Upper lobe of right lung (tissue), 1 donor: Measurements from ENCODE around the gene DKK1. TPM values are rescaled to one million over a fixed set of nuclear protein-coding genes. Genes with fewer than 3 reads are reported as not detected.
A peak's percentile ranks its signal among the peaks of the same experiment; 100 is the strongest.

Experiments used
- ATAC-seq: fragments of 200-7000 bp; cut with Tn5 transposase; one replicate; pipeline ENCODE4 v1.9.1; 2020; ENCODE audit warnings: mild to moderate bottlenecking, moderate library complexity
- DNase-seq: peaks from one replicate; pipeline ENCODE4 v3.0.0-alpha.2; 2020
- H3K27ac ChIP-seq: fragments of 200-600 bp; one replicate; pipeline ENCODE4 v1.8.0; 2022
- H3K27me3 ChIP-seq: fragments of 200-600 bp; one replicate; pipeline ENCODE4 v1.8.0; 2022; ENCODE audit warnings: mild to moderate bottlenecking
- H3K36me3 ChIP-seq: fragments of 200-600 bp; one replicate; pipeline ENCODE4 v1.8.0; 2022
- H3K4me1 ChIP-seq: fragments of 200-600 bp; one replicate; pipeline ENCODE4 v1.8.0; 2022
- H3K4me3 ChIP-seq: fragments of 200-600 bp; one replicate; pipeline ENCODE4 v1.8.0; 2022; ENCODE audit warnings: mild to moderate bottlenecking
- H3K9me3 ChIP-seq: fragments of 200-600 bp; one replicate; pipeline ENCODE4 v1.8.0; 2022
- CTCF ChIP-seq: fragments of 200-600 bp; IDR thresholded peaks from one replicate; pipeline ENCODE4 v1.8.0; 2022; ENCODE audit warnings: antibody characterized with exemption
- intact Hi-C: fragments of 100-400 bp; cut with DNase I; formaldehyde crosslinking; loops from one replicate; pipeline ENCODE4 v1.11.0; 2022
- long read RNA-seq: library from polyadenylated mRNA; unstranded; transcript quantifications from one replicate; pipeline ENCODE4 v2.0.0, GENCODE V29; 2021
- total RNA-seq: library from RNA; stranded (reverse); fragmentation: NEBNext Ultra II Directional; extraction: Animal tissue kit (Norgen Biotek cat#: 25700); gene quantifications from one replicate; pipeline ENCODE4 v1.2.1, GENCODE V29; 2021
- donor health status: DM: no; HTN: yes; CAD: no; lungs with severe emphysema.

DKK1 gene, protein sequence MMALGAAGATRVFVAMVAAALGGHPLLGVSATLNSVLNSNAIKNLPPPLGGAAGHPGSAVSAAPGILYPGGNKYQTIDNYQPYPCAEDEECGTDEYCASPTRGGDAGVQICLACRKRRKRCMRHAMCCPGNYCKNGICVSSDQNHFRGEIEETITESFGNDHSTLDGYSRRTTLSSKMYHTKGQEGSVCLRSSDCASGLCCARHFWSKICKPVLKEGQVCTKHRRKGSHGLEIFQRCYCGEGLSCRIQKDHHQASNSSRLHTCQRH
- 3.7 TPM for total RNA-seq
- long read RNA-seq, partial matches to known transcripts: 0 of 3 reads
- long read RNA-seq, other reads (novel, unspliced or antisense): 0 of 3 reads

DNA sequence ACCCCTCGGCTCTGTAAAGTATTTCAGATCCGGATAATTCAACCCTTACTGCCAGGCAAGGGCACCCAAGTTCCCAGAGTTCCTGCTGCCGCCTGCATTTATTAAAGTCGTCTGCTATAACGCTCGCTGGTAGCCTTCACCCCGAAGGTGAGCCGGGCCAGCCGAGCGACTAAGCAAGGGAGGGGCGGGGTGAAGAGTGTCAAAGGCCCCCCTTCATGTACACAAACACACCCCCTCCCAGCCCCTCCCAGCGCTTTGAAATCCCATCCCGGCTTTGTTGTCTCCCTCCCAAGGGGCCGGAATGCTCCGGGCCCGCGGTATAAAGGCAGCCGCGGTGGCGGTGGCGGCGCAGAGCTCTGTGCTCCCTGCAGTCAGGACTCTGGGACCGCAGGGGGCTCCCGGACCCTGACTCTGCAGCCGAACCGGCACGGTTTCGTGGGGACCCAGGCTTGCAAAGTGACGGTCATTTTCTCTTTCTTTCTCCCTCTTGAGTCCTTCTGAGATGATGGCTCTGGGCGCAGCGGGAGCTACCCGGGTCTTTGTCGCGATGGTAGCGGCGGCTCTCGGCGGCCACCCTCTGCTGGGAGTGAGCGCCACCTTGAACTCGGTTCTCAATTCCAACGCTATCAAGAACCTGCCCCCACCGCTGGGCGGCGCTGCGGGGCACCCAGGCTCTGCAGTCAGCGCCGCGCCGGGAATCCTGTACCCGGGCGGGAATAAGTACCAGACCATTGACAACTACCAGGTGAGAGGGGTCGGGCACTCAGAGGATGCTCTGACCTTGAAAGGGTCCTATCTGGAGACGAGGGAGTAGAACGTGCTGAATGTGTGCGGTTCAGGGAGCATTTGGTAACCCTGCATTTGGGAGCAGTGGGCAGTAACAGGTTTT is at the start of gene DKK1:
DKK1 (plus strand) TSS at position 349 of the 889 bp plus-strand sequence; CDS start at position 503, 154 bp downstream.
- TF ChIP-seq CTCF: peak; percentile 61
- Histone ChIP-seq H3K4me3 (peak within 1 kb of the TSS; percentile 47), H3K27me3 (peaks cover 33% of the 10 kb centered on the region), H3K36me3 (no peaks in the 10 kb centered on the region), H3K27ac (no peak within 1 kb of the TSS), H3K9me3 (no peaks in the 10 kb centered on the region), H3K4me1 (peaks cover 20% of the 10 kb centered on the region)
- ATAC-seq (peak; percentile 92), DNase-seq (peak; percentile 78)
- intact Hi-C loops: loop anchor here (10.0 kb wide), 1 partner anchor 181 kb away; no protein-coding TSS in a partner anchor

DNA sequence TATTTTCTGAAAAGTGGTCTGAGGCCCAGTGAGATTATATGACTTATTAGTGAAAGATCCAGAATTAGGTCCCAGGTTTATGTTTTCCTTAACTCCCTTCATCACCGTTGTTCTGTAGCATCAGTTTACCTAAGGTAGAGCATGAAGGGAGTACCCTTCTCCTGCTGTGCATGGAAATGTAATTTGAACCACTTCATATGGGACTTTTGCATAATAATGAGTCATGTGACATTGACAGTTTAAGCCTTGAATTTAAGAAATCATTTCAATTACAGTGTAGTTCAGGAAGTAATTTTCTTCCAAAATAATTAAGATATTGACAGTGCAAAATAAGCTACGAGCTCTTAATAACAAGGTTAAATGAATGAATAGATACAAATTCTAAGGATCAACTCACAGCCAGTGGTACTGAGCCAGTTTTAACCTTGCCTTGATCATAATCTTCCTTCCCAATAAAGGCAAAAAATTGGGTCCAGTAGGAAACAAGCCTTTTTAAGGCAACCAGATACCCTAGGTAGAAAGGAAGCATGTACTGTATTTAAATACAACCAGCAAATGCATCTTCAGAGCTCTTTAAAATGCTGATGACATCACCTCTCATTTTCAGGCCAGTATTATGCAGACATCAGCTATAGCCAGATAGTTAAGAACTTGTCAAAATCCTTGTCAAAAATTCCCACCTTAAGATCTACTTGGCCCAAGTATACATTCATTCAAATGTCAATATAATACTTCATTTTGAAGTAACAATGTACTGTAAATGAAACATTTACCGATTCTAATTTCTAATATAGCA is 48.8 kb upstream of the DKK1 start:
- Histone ChIP-seq H3K4me3 (no peak overlapping the region), H3K27me3 (no peaks in the 10 kb centered on the region), H3K36me3 (no peaks in the 10 kb centered on the region), H3K4me1 (no peaks in the 10 kb centered on the region), H3K9me3 (no peaks in the 10 kb centered on the region), H3K27ac (no peak overlapping the region)
- ATAC-seq: no peak
- intact Hi-C loops: no loop called here
- no peak for TF ChIP-seq CTCF
- DNase-seq: no peak

DNA sequence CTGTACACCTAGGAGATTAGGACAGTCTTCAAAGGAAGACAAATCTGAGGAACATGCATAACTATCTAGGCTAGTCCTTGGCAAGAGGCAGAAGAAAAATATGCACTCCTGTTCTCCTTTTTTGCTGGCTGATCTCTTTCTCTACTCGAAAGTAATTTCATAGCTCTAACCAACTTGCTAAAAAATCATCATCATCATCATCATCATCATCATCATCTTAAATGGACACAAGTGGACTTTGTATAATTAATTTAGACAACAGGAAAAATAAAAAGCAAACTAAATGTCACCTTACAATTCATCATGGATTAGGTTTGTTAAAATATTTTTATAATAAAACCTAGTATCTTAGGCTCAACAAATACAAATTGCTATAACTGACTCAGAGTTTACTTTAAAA is 47.2 kb upstream of the DKK1 start:
- H3K27me3 ChIP-seq: no peaks in the 10 kb centered on the region
- no peak for DNase-seq
- no peaks in the 10 kb centered on the region for H3K9me3 ChIP-seq
- H3K4me3 ChIP-seq: no peak overlapping the region
- no peaks in the 10 kb centered on the region for H3K4me1 ChIP-seq
- no peak for TF ChIP-seq CTCF
- ATAC-seq: no peak
- intact Hi-C loops: no loop called here
- H3K27ac ChIP-seq: no peak overlapping the region
- no peaks in the 10 kb centered on the region for H3K36me3 ChIP-seq

DNA sequence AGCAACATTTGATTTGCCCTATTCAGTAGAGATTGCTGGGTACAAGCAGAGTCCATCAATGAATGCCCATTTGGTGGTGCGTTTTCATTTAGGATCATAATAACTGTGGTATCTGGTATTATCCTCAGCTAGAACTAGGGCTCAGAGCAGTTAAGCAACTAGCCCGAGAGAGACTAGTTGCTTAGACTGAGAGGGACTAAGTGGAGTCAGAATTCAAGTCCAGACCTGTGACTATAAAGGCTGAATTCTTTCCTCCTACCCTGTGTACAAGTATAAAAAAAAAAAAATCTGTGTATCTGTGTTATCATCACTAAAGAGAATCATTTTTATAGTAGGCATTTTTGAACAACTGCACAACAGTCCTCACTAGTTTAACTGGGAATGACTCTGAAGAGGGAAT is 45.3 kb upstream of the DKK1 start:
- intact Hi-C loops: no loop called here
- Histone ChIP-seq H3K36me3 (no peaks in the 10 kb centered on the region), H3K9me3 (no peaks in the 10 kb centered on the region), H3K4me3 (no peak overlapping the region), H3K27me3 (no peaks in the 10 kb centered on the region), H3K4me1 (no peaks in the 10 kb centered on the region), H3K27ac (no peak overlapping the region)
- TF ChIP-seq CTCF: no peak
- DNase-seq (no peak), ATAC-seq (no peak)

- intact Hi-C loops: no loop called here
- ATAC-seq: no peak
Observed at GRCh38 chr10:52269233-52269632, 44.8 kb upstream of the DKK1 start.

More at GRCh38 chr10:52269233-52269632, 44.8 kb upstream of the DKK1 start:
- no peaks in the 10 kb centered on the region for H3K36me3 ChIP-seq
- H3K4me1 ChIP-seq: no peaks in the 10 kb centered on the region
- H3K27ac ChIP-seq: no peak overlapping the region
- no peaks in the 10 kb centered on the region for H3K27me3 ChIP-seq
- no peak for DNase-seq
- no peak for TF ChIP-seq CTCF
- no peaks in the 10 kb centered on the region for H3K9me3 ChIP-seq
- no peak overlapping the region for H3K4me3 ChIP-seq
